Fibroblast of mammary gland (primary cell): ENCODE measurements around the gene ITPRIP.

ENCODE experiments used
- DNase-seq: peaks from one replicate; pipeline ENCODE4 v3.0.0-alpha.2; 2010; ENCODE audit warnings: low read depth
- H3K4me3 ChIP-seq: 2 replicates; pipeline ENCODE4 v1.5.1; 2011; ENCODE audit warnings: low read depth, mild to moderate bottlenecking, low read length, moderate library complexity; ENCODE audit not compliant: control insufficient read depth
- CTCF ChIP-seq: conservative IDR thresholded peaks from 2 replicates; pipeline ENCODE4 v1.5.1; 2011; ENCODE audit warnings: low read depth, low read length, inconsistent platforms; ENCODE audit not compliant: control insufficient read depth, insufficient read depth

ITPRIP gene

DNA sequence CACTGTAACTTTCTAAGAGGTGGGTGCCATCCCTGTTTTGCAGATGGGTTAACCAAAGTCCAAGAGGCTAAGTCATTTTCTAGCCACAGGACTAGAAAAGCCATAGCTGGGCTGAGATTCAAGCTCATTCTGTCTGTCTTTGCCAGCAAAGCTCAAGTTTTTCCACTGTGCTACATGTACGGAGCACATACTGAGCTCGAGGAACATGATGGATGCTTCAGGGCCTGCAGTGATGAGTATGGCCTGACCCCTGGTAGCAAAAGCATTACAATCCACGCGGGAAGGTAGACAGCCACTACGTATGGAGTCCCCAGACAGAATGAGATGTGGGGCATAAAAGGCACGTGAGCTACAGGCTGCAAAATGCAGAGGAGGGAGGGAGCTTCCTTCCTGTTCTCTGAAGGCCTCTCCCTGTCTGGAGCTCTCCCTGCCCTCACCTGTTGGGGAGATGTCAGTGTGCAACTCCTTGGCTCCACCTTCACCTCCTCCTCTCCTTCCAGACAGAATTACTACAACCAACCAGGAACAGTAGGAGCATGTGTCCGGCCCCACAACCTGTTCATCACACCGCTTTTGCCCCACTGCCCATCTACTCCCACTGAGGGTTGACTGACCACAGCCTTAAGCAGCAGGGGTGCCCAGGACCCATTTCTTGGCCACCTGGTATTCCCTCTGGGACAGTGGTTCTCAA lies 16.4 kb downstream of the ITPRIP start:
- no peak for TF ChIP-seq CTCF
- no peak for DNase-seq
- no peak overlapping the region for H3K4me3 ChIP-seq

- H3K4me3 ChIP-seq: no peak overlapping the region
- TF ChIP-seq CTCF: no peak
- DNase-seq: no peak
Measured at GRCh38 chr10:104321226-104321625, 17.0 kb downstream of the ITPRIP start.

DNA sequence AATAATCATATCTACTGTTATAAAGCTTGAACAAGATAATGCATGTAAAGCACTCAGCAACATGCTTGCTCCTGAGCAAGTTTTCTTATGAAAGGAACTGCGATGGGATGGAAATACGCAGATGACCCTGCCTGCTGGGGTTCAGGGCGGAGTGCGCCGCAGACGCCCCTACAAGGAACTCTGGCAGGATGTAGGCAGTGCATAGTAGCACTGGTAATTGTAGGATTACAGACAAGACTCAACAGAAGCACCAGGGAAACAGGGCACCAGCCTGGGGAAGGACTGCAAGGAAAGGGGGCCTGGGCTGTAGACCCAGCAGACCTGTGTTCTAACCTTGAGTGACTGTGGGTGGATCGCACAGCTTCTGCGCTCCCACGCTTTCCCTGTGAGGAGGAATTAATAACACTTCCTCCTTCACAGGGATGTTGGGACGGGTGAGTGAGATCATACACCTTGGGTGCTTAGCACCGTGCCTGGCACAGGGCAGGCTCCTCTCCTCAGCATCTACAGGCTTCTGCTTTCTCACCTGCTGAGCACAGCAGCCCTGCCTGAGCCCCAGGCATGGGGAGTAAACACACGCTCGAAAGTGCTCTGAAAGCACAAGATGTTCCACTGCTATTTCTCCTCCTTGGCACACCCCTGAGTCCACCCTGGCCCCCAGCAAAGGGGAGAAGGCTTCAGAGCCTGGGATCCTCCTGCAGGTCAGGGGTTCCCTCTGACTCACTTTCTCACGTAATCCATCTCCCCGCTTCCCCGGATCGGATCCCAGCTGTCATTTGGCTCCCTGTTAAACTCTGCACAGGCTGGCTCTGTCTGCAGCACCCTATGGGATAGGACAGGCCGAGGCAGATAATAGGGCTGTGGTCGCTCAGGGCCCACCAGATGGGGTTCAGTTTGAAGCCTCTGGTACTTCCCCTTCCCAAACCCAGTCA lies 19.2 kb downstream of the ITPRIP start:
- no peak for TF ChIP-seq CTCF
- peak; percentile 90 for DNase-seq
- no peak overlapping the region for H3K4me3 ChIP-seq

GRCh38 chr10:104318326-104318725 lies 19.9 kb downstream of the ITPRIP start:
- no peak overlapping the region for H3K4me3 ChIP-seq
- TF ChIP-seq CTCF: no peak
- no peak for DNase-seq

DNA sequence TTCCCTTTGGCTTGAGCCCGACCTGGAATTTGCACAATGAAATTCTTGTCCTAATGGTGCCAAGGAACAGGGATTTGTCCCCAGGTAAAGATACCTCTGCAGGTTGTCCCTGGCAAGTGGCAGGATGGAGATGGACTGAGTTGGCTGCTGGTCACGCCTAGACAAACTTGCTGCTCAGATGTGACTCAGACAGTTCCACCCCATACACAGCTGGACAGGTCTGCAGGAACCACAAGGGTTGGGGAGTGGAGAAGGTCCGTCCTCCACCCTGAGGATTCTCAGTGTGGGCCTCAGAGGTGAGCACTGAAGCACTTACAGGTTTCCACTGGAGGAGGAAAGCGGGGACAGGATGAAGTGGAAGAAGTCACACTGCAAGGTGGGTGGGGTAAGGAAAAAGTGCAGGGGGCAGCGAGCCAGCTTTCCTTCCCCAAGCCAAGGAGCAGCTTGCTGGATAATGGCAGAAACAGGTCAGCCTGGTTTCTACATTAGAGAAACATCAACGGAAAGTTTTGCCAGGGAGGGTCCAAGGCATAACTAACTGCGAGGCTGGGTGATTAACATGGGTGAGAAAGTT lies 20.5 kb downstream of the ITPRIP start:
- no peak for TF ChIP-seq CTCF
- peak; percentile 62 for DNase-seq
- H3K4me3 ChIP-seq: no peak overlapping the region

- TF ChIP-seq CTCF: peak; percentile 8
- DNase-seq: peak; percentile 89
- H3K4me3 ChIP-seq: no peak overlapping the region
Measured at GRCh38 chr10:104317269-104317710, 21.0 kb downstream of the ITPRIP start.
